NCI-H146 treated with DMSO at 0.1 percent for 48 hours (cell line): ENCODE data around the gene GTF2A2.

Experiments
- DNase-seq: peaks from one replicate; lab custom pipeline; 2025; ENCODE audit not compliant: unreplicated experiment; lab: John Stamatoyannopoulos, UW

The GTF2A2 gene

GRCh38 chr15:59609730-59610712, 47.3 kb downstream of the GTF2A2 start:
- DNase-seq, result no peak

GRCh38 chr15:59605994-59606393, 51.3 kb downstream of the GTF2A2 start:
- DNase-seq, result no peak

GRCh38 chr15:59598461-59598860, 58.9 kb downstream of the GTF2A2 start:
- no peak for DNase-seq

- DNase-seq, result no peak
Measured at GRCh38 chr15:59596640-59597039, 60.7 kb downstream of the GTF2A2 start.

GRCh38 chr15:59595434-59595915, 61.8 kb downstream of the GTF2A2 start:
- DNase-seq, result no peak

- no peak for DNase-seq
Measured at GRCh38 chr15:59594991-59595390, 62.3 kb downstream of the GTF2A2 start.

GRCh38 chr15:59594493-59594942, 62.8 kb downstream of the GTF2A2 start:
- no peak for DNase-seq

GRCh38 chr15:59591356-59591755, 66.0 kb downstream of the GTF2A2 start:
- DNase-seq, result no peak

GRCh38 chr15:59590027-59590426, 67.3 kb downstream of the GTF2A2 start:
- no peak for DNase-seq
